BJ (cell line): Measurements from ENCODE around the gene CENPN. TPM values are rescaled to one million over a fixed set of nuclear protein-coding genes. Genes with fewer than 3 reads are reported as not detected.

Experiments
- CTCF ChIA-PET: fragments of 350-600 bp; formaldehyde crosslinking; extraction: SDS; loops from one replicate; lab custom pipeline; 2021; ENCODE audit warnings: antibody characterized with exemption, inconsistent platforms; lab: Yijun Ruan, JAX
- POLR2A ChIA-PET: fragments of 300-600 bp; sonication (Branson Sonifier 250); formaldehyde crosslinking; extraction: SDS; loops from one replicate; lab custom pipeline; 2021; ENCODE audit warnings: antibody characterized with exemption; lab: Charles Lee
- DNase-seq: peaks from one replicate; pipeline ENCODE4 v3.0.0-alpha.2; 2011; ENCODE audit warnings: low read depth
- H3K27me3 ChIP-seq: 2 replicates; pipeline ENCODE4 v1.6.0; 2011; ENCODE audit warnings: low read length; ENCODE audit not compliant: control insufficient read depth, insufficient read depth
- H3K36me3 ChIP-seq: 2 replicates; pipeline ENCODE4 v1.5.1; 2011; ENCODE audit warnings: low read length; ENCODE audit not compliant: control insufficient read depth, insufficient read depth
- H3K4me3 ChIP-seq: 2 replicates; pipeline ENCODE4 v1.5.1; 2011; ENCODE audit warnings: low read depth, mild to moderate bottlenecking, control low read depth, low read length
- polyA plus RNA-seq: library from polyadenylated mRNA; depleted of rRNA; stranded (reverse); fragments of >200 nt; gene quantifications from 2 replicates; pipeline ENCODE4 v1.2.3, GENCODE V29; 2011; rRNA removed
- small RNA-seq: library from RNA; depleted of rRNA; stranded (forward); fragments of <200 nt; gene quantifications from one replicate; pipeline ENCODE3, GENCODE V24; 2012; ENCODE audit warnings: low replicate concordance, low read depth; ENCODE audit not compliant: insufficient read length
- TF ChIP-seq, protein P1 (sequence below): IDR thresholded peaks from 2 replicates; pipeline ENCODE4 v1.5.1; 2011; ENCODE audit warnings: low read depth, mild to moderate bottlenecking, control low read depth, inconsistent platforms, low read length, moderate library complexity; ENCODE audit not compliant: insufficient read depth

Gene CENPN
- polyA plus RNA-seq, 1 experiment = 24.8 TPM

DNA sequence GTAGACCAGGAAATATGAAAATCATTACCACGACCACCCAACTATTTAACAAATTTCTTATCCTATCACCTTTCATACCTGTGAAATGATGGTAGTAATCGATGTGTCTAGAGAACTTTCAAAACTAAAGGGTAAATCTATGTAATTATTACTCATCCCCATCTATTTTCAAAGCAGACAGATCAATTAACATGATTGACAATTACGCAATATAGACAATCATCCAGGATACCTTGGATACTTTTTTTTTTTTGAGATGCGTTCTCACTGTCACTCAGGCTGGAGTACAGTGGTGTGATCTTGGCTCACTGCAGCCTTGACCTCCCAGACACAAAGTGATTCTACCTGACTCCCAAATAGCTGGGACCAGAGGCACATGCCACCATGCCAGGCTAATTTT, 74.0 kb downstream of the CENPN start:
- no peak overlapping the region for H3K4me3 ChIP-seq
- H3K27me3 ChIP-seq = no peaks in the 10 kb centered on the region
- DNase-seq = no peak
- H3K36me3 ChIP-seq = no peaks in the 10 kb centered on the region
- TF ChIP-seq, protein P1, sequence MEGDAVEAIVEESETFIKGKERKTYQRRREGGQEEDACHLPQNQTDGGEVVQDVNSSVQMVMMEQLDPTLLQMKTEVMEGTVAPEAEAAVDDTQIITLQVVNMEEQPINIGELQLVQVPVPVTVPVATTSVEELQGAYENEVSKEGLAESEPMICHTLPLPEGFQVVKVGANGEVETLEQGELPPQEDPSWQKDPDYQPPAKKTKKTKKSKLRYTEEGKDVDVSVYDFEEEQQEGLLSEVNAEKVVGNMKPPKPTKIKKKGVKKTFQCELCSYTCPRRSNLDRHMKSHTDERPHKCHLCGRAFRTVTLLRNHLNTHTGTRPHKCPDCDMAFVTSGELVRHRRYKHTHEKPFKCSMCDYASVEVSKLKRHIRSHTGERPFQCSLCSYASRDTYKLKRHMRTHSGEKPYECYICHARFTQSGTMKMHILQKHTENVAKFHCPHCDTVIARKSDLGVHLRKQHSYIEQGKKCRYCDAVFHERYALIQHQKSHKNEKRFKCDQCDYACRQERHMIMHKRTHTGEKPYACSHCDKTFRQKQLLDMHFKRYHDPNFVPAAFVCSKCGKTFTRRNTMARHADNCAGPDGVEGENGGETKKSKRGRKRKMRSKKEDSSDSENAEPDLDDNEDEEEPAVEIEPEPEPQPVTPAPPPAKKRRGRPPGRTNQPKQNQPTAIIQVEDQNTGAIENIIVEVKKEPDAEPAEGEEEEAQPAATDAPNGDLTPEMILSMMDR = no peak
- POLR2A ChIA-PET = no interaction called here
- CTCF ChIA-PET = no interaction called here

Small RNA genes within 50 kb of the gene (small RNA-seq; reads per million reads assigned to genes)
- gene AC092718.3 = not detected

Other genes starting within 250 kb of the CENPN start
- 0.87 and 1.6 TPM in 2 replicates for gene CDYL2, start 202.6 kb upstream of the CENPN start, polyA plus RNA-seq
- gene CMC2, start 329 bp upstream of the CENPN start, polyA plus RNA-seq = 56.4 and 101 TPM in 2 replicates
- gene ATMIN, start 28.6 kb downstream of the CENPN start, polyA plus RNA-seq = 22.3 and 34.7 TPM in 2 replicates
- 0.43 and 0.87 TPM in 2 replicates for gene C16orf46, start 70.0 kb downstream of the CENPN start, polyA plus RNA-seq
- gene GCSH, start 89.2 kb downstream of the CENPN start, polyA plus RNA-seq = 6.2 and 11.1 TPM in 2 replicates
- not detected in 2 replicates for gene BCO1, start 231.5 kb downstream of the CENPN start, polyA plus RNA-seq